HG02884 (cell line): ENCODE measurements around the gene UPB1.

Source experiments
- ATAC-seq: cut with Tn5 transposase; IDR thresholded peaks from one replicate; pipeline ENCODE4 v1.9.1; 2021; ENCODE audit warnings: mild to moderate bottlenecking, moderate library complexity; ENCODE audit not compliant: unreplicated experiment

Gene UPB1

GRCh38 chr22:24559471-24559870 lies 64.3 kb downstream of the UPB1 start:
- ATAC-seq: no peak

- no peak for ATAC-seq
These were observed 68.1 kb downstream of the UPB1 start for GRCh38 chr22:24563246-24563645.

GRCh38 chr22:24564376-24565058 lies 69.4 kb downstream of the UPB1 start:
- no peak for ATAC-seq

- no peak for ATAC-seq
These were observed 69.9 kb downstream of the UPB1 start for GRCh38 chr22:24565077-24565476.

- ATAC-seq: no peak
These were observed 71.9 kb downstream of the UPB1 start for GRCh38 chr22:24566899-24567511.

- no peak for ATAC-seq
These were observed 72.5 kb downstream of the UPB1 start for GRCh38 chr22:24567668-24568067.

- ATAC-seq: no peak
These were observed 76.1 kb downstream of the UPB1 start for GRCh38 chr22:24571266-24571665.

- ATAC-seq: no peak
These were observed 81.6 kb downstream of the UPB1 start for GRCh38 chr22:24576778-24577177.
